PFSK-1 (cell line): ENCODE results near the gene CENPI.

ENCODE experiments used
- FOXP2 ChIP-seq: optimal IDR thresholded peaks from 2 replicates; pipeline ENCODE3; 2011; ENCODE audit warnings: borderline replicate concordance, control low read depth, inconsistent platforms; ENCODE audit not compliant: insufficient read depth; ENCODE audit errors: extremely low read length, extremely low read depth
- POLR2AphosphoS5 ChIP-seq: IDR thresholded peaks from 2 replicates; pipeline ENCODE4 v1.6.1; 2012; ENCODE audit warnings: low read depth, mild to moderate bottlenecking, control low read depth, low read length, moderate library complexity
- REST ChIP-seq, 2 experiments: IDR thresholded peaks; 2 replicates each; pipeline versions ENCODE4 v1.6.1 to v1.8.0; 2011 to 2012; ENCODE audit warnings: low read depth in 2 of 2, low read length in 2 of 2, control low read depth in 1 of 2, inconsistent platforms in 1 of 2, mild to moderate bottlenecking in 1 of 2, moderate library complexity in 1 of 2; ENCODE audit not compliant: insufficient read depth in 1 of 2
- SIN3A ChIP-seq: IDR thresholded peaks from 2 replicates; pipeline ENCODE4 v1.6.1; 2012; ENCODE audit warnings: mild to moderate bottlenecking, low read length, moderate library complexity, borderline replicate concordance; ENCODE audit not compliant: insufficient read depth
- TAF1 ChIP-seq: IDR thresholded peaks from 2 replicates; pipeline ENCODE4 v1.6.1; 2012; ENCODE audit warnings: low read length, control low read depth, borderline replicate concordance; ENCODE audit not compliant: insufficient read depth

The CENPI gene

GRCh38 chrX:101117701-101118100 lies 19.7 kb downstream of the CENPI start:
- no peak for TF ChIP-seq SIN3A
- no peak for TF ChIP-seq TAF1
- no peak for TF ChIP-seq REST (IDR thresholded peaks at IDR 0.05; ENCODE audit: insufficient read depth in 1 of 2, low read depth in 2 of 2, low read length in 2 of 2)
- no peak for TF ChIP-seq POLR2AphosphoS5
- no peak for TF ChIP-seq FOXP2

- TF ChIP-seq POLR2AphosphoS5 (no peak), TAF1 (no peak), FOXP2 (no peak), REST (IDR thresholded peaks at IDR 0.05; ENCODE audit: insufficient read depth in 1 of 2, low read depth in 2 of 2, low read length in 2 of 2) (no peak), SIN3A (no peak)
Measured at GRCh38 chrX:101136235-101136634, 38.2 kb downstream of the CENPI start.
